Fibroblast of mammary gland (primary cell): ENCODE measurements around the gene GPR176.
A peak's percentile ranks its signal among the peaks of the same experiment; 100 is the strongest.

Experiments used
- DNase-seq: peaks from one replicate; pipeline ENCODE4 v3.0.0-alpha.2; 2010; ENCODE audit warnings: low read depth
- H3K4me3 ChIP-seq: 2 replicates; pipeline ENCODE4 v1.5.1; 2011; ENCODE audit warnings: low read depth, mild to moderate bottlenecking, low read length, moderate library complexity; ENCODE audit not compliant: control insufficient read depth
- TF ChIP-seq, protein P1 (sequence below): conservative IDR thresholded peaks from 2 replicates; pipeline ENCODE4 v1.5.1; 2011; ENCODE audit warnings: low read depth, low read length, inconsistent platforms; ENCODE audit not compliant: control insufficient read depth, insufficient read depth

GPR176 gene

DNA sequence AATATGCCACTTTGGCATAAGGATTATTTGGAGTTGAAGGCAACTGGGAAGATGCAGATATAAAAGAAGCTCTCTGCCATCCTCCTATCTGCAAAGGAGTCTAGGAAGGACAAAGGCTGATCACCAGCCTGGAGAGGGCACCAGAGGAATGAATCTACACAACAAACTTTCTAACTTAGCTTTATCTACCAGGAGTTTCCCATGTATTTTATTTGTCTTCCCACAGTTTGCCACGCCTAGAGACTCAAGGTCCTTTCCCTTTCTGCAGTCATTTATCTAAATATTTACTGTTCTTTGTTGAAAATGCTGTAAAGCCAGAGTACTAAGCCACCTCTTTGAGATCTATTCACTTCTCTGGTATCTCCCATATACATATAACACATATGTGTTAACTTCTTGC, 32.2 kb downstream of the GPR176 start:
- TF ChIP-seq, protein P1, sequence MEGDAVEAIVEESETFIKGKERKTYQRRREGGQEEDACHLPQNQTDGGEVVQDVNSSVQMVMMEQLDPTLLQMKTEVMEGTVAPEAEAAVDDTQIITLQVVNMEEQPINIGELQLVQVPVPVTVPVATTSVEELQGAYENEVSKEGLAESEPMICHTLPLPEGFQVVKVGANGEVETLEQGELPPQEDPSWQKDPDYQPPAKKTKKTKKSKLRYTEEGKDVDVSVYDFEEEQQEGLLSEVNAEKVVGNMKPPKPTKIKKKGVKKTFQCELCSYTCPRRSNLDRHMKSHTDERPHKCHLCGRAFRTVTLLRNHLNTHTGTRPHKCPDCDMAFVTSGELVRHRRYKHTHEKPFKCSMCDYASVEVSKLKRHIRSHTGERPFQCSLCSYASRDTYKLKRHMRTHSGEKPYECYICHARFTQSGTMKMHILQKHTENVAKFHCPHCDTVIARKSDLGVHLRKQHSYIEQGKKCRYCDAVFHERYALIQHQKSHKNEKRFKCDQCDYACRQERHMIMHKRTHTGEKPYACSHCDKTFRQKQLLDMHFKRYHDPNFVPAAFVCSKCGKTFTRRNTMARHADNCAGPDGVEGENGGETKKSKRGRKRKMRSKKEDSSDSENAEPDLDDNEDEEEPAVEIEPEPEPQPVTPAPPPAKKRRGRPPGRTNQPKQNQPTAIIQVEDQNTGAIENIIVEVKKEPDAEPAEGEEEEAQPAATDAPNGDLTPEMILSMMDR = peak; percentile 47
- no peak overlapping the region for H3K4me3 ChIP-seq
- peak; percentile 69 for DNase-seq

DNA sequence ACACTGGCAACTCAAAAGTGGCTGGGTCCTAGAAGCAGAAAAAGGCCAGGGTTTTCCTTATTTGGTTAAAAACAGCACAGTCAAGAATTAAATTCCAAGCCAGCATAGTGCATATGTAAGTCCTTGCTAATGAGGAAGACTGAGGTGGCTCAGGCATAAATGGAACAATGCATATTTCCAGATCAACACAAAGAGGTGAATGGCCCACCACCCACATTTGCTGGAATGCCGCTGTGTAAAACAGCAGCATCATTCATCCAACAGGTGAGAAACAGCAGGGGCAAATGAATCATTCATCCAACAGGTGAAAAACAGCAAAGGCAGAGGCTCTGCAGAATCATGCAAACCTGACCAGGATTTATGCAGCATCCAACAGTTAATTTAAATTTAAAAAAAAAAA, 32.9 kb downstream of the GPR176 start:
- no peak overlapping the region for H3K4me3 ChIP-seq
- TF ChIP-seq, protein P1 = no peak
- DNase-seq = no peak

- DNase-seq = no peak
- TF ChIP-seq, protein P1 = no peak
Measured at GRCh38 chr15:39886418-39886817, 33.6 kb downstream of the GPR176 start.

GRCh38 chr15:39885099-39885777, 34.8 kb downstream of the GPR176 start:
- TF ChIP-seq, protein P1 = no peak

More at GRCh38 chr15:39886418-39886817, 33.6 kb downstream of the GPR176 start:
- H3K4me3 ChIP-seq = no peak overlapping the region

DNA sequence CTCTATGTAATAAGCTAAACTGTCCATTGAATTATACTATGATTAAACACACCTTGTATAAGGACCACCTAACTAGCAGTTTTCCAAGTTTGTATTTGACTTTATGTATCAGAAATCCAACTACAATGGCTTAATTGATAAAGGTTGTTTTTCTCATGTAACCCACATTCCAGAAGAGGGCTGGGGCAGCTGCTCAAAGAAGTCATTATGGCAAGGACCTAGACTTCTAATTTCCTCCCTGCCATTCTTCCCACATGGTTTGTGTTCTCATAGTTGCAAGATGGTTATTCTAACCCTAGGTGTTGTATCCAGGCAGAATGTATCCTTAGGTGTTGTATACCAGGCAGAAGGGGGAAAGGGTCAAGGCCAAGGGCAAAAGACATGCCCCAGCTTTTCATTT, 35.7 kb downstream of the GPR176 start:
- DNase-seq = no peak
- H3K4me3 ChIP-seq = no peak overlapping the region
- TF ChIP-seq, protein P1 = no peak

More at GRCh38 chr15:39885099-39885777, 34.8 kb downstream of the GPR176 start:
- DNase-seq = no peak
- no peak overlapping the region for H3K4me3 ChIP-seq

- DNase-seq = no peak
- no peak overlapping the region for H3K4me3 ChIP-seq
- TF ChIP-seq, protein P1 = no peak
Measured at GRCh38 chr15:39882602-39883001, 37.5 kb downstream of the GPR176 start.
